Ascending aorta (tissue), 2 donors: ENCODE data around the gene RGMA. TPM values are rescaled to one million over a fixed set of nuclear protein-coding genes. Genes with fewer than 3 reads are reported as not detected.

Experiments
- DNase-seq, 2 donors: peaks; one replicate each; pipeline ENCODE4 v3.0.0-alpha.2; 2019; ENCODE audit warnings: low spot score in 2 of 2
- H3K27ac ChIP-seq, 2 donors: fragments of 200-600 bp; sonication (generic); one replicate each; pipeline ENCODE4 v1.5.1; 2016 to 2017; ENCODE audit warnings: mild to moderate bottlenecking in 1 of 2
- H3K27me3 ChIP-seq: fragments of 200-600 bp; sonication (generic); one replicate; pipeline ENCODE4 v1.5.1; 2017
- H3K36me3 ChIP-seq, 2 donors: fragments of 200-600 bp; sonication (generic); one replicate each; pipeline ENCODE4 v1.5.1; 2016
- H3K4me1 ChIP-seq, 2 donors: fragments of 200-600 bp; sonication (generic); one replicate each; pipeline ENCODE4 v1.5.1; 2016 to 2017; ENCODE audit warnings: mild to moderate bottlenecking in 1 of 2
- H3K4me3 ChIP-seq, 2 donors: fragments of 200-600 bp; sonication (generic); one replicate each; pipeline ENCODE4 v1.5.1; 2016 to 2017; ENCODE audit warnings: mild to moderate bottlenecking in 1 of 2
- H3K9me3 ChIP-seq, 2 donors: fragments of 200-600 bp; sonication (generic); one replicate each; pipeline ENCODE4 v1.5.1; 2016
- CTCF ChIP-seq, 3 experiments: fragments of 200-600 bp in 2 of 3; fragments of 450-650 bp in 1 of 3; sonication (generic) in 2 of 3; IDR thresholded peaks; one replicate each; pipeline ENCODE4 v1.5.1; 2016 to 2019; ENCODE audit warnings: antibody characterized with exemption in 3 of 3, mild to moderate bottlenecking in 1 of 3, moderate library complexity in 1 of 3
- intact Hi-C: fragments of 100-400 bp; cut with DNase I; formaldehyde crosslinking; loops from one replicate; pipeline ENCODE4 v1.15.1; 2023
- total RNA-seq: library from RNA; depleted of rRNA; stranded (reverse); fragments of >200 nt; gene quantifications from one replicate; pipeline ENCODE4 v1.1.0, GENCODE V29; 2016

RGMA gene
- total RNA-seq, 1 donor from 2014 or later = 76.7 TPM

DNA sequence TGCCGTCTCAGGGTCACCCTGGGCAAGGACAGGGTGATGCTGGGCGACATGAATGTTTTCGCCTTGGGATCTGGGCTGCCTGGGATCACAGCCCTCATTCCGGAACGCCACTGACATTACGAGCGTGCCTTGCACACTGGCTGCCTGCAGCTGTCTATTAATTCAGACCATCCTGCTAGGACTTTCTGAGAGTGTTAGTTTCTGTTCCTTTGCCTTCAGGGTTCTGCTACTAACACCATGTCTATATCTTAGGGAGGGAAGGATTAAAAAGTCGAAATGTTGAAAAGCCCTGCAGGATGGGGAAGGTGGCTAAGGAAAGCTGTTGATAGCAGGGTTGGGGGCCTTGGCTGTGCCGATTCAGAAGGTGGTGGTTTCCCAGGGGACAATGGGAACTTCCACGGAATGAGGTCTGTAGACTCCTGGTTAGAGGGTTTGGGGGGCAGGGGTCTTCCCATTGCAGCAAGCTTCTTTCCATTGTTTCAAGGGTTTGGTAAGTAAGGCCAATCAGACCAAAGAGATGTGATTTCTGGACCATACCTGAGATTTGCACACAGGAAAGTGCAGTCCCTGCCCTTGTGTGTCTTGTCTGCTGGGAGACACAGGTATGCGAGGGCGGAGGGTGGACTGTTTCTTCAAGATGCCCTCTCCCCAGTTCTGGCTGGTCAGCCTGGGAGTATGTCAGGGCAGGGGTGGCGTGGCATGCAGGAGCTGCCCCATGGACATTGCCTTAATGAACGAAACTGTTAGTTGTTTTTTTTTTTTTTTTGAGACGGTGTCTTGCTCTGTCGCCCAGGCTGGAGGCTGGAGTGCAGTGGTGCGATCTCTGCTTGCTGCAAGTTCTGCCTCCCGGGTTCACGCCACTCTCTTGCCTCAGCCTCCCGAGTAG, 50.9 kb downstream of the RGMA start:
- H3K27ac ChIP-seq = peak overlapping the region in 1 of 2 donors; percentile 19
- no peak for DNase-seq
- H3K4me3 ChIP-seq = no peak overlapping the region
- H3K36me3 ChIP-seq = no peaks in the 10 kb centered on the region
- intact Hi-C loops = loop anchor here (10.0 kb wide), 1 partner anchor 107 kb away; no protein-coding TSS in a partner anchor
- TF ChIP-seq CTCF (IDR thresholded peaks at IDR 0.05) = peak in 1 of 3 experiments; percentile 2
- no peaks in the 10 kb centered on the region for H3K9me3 ChIP-seq
- H3K27me3 ChIP-seq = no peaks in the 10 kb centered on the region
- no peaks in the 10 kb centered on the region for H3K4me1 ChIP-seq

GRCh38 chr15:93036951-93037819, 51.8 kb downstream of the RGMA start:
- TF ChIP-seq CTCF (IDR thresholded peaks at IDR 0.05) = peak in 1 of 3 experiments; percentile 31
- intact Hi-C loops = loop anchor here (10.0 kb wide), 1 partner anchor 108 kb away; no protein-coding TSS in a partner anchor
- no peaks in the 10 kb centered on the region for H3K4me1 ChIP-seq
- H3K4me3 ChIP-seq = no peak overlapping the region
- peak in 1 of 2 donors; percentile 81 for DNase-seq
- no peaks in the 10 kb centered on the region for H3K9me3 ChIP-seq
- H3K27ac ChIP-seq = peak overlapping the region in 1 of 2 donors; percentile 19
- no peaks in the 10 kb centered on the region for H3K27me3 ChIP-seq
- H3K36me3 ChIP-seq = no peaks in the 10 kb centered on the region

GRCh38 chr15:93035953-93036810, 52.8 kb downstream of the RGMA start:
- Histone ChIP-seq H3K4me3 (no peak overlapping the region), H3K27ac (no peak overlapping the region), H3K9me3 (no peaks in the 10 kb centered on the region), H3K4me1 (no peaks in the 10 kb centered on the region), H3K27me3 (no peaks in the 10 kb centered on the region), H3K36me3 (no peaks in the 10 kb centered on the region)
- intact Hi-C loops = loop anchor here (10.0 kb wide), 1 partner anchor 109 kb away; no protein-coding TSS in a partner anchor
- peak; percentile 35 to 56 (median 45) for TF ChIP-seq CTCF (IDR thresholded peaks at IDR 0.05)
- DNase-seq = peak in 1 of 2 donors; percentile 71

DNA sequence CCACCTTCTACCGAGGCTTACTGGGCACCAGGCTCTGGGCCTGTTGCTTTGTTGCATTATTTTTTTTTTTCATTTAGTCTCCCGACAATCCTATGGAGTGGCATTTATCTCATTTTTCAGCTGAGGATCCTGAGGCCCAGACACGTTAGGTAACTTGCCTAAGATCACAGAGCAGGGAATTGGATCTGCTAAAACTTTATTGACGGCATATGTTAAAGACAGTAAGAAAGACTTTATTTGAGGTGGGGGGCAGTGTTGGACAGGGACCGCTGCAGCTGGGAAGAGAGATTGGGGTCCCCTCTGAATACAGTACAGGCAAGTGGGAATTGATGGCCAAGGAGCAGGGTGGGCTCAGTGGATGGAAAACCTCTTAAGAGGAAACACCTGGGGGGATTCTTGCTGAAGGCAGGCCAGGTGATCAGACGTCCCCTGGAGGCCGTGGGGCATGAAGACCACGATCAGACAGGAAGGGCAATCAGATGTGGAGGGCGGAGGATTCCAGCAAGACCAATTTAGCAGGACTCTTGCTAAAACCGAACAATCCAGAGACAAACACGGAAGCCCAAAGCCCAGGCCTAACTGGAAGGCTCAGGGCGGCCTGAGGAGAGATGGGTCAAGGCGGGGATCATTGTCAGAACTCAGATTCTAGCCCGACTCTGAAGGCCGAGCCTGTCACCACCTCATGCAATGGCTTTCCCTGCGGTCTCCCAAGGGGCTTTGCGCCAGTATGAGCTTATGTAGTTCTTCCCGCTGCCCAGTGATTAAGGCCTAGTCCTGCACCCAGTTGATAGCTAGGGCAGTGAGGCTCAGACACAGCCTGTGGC, 53.7 kb downstream of the RGMA start:
- intact Hi-C loops = loop anchor here (10.0 kb wide), 1 partner anchor 109 kb away; no protein-coding TSS in a partner anchor
- TF ChIP-seq CTCF (IDR thresholded peaks at IDR 0.05) = no peak
- H3K36me3 ChIP-seq = no peaks in the 10 kb centered on the region
- DNase-seq = peak in 1 of 2 donors; percentile 53
- no peak overlapping the region for H3K27ac ChIP-seq
- H3K4me1 ChIP-seq = peaks cover 2 to 8% of the 10 kb centered on the region in 2 donors
- H3K4me3 ChIP-seq = no peak overlapping the region
- H3K9me3 ChIP-seq = no peaks in the 10 kb centered on the region
- H3K27me3 ChIP-seq = no peaks in the 10 kb centered on the region
